Adrenal gland (tissue), 5 donors: ENCODE results near the gene BRCA2.

Experiments
- POLR2A ChIP-seq, 2 donors: fragments of 450-650 bp; IDR thresholded peaks; one replicate each; pipeline ENCODE4 v1.6.1; 2017; ENCODE audit warnings: antibody characterized with exemption in 2 of 2, mild to moderate bottlenecking in 2 of 2, moderate library complexity in 1 of 2
- TF ChIP-seq, protein P1 (sequence below), 6 experiments: fragments of 450-650 bp in 4 of 6; fragments of 200-600 bp in 2 of 6; sonication (generic) in 1 of 6; IDR thresholded peaks; 1 replicate in 5 of 6; 2 replicates in 1 of 6; pipeline versions ENCODE4 v1.5.1 to v1.8.0; 2016 to 2021; ENCODE audit warnings: antibody characterized with exemption in 6 of 6, mild to moderate bottlenecking in 2 of 6, moderate library complexity in 1 of 6
- donor health status: DM: no; HTN: no; CAD: no.

GRCh38 chr13:32354040-32354439, 38.7 kb downstream of the BRCA2 start:
- TF ChIP-seq, protein P1, sequence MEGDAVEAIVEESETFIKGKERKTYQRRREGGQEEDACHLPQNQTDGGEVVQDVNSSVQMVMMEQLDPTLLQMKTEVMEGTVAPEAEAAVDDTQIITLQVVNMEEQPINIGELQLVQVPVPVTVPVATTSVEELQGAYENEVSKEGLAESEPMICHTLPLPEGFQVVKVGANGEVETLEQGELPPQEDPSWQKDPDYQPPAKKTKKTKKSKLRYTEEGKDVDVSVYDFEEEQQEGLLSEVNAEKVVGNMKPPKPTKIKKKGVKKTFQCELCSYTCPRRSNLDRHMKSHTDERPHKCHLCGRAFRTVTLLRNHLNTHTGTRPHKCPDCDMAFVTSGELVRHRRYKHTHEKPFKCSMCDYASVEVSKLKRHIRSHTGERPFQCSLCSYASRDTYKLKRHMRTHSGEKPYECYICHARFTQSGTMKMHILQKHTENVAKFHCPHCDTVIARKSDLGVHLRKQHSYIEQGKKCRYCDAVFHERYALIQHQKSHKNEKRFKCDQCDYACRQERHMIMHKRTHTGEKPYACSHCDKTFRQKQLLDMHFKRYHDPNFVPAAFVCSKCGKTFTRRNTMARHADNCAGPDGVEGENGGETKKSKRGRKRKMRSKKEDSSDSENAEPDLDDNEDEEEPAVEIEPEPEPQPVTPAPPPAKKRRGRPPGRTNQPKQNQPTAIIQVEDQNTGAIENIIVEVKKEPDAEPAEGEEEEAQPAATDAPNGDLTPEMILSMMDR (IDR thresholded peaks at IDR 0.05): no peak
- TF ChIP-seq POLR2A (IDR thresholded peaks at IDR 0.05): no peak
